Trophoblast cell (in vitro differentiated cells and primary cell): ENCODE measurements around the gene RBM26.
"Not testable (repeated sequence)": the region's sequence is repeated elsewhere in the genome, so short reads cannot be mapped to it uniquely, and the experiment has no call there.

Experiments
- DNase-seq, 2 donors: peaks; one replicate each; pipeline ENCODE4 v3.0.0-alpha.2; 2016
- H2AFZ ChIP-seq: 2 replicates; pipeline ENCODE4 v1.6.1; 2013; ENCODE audit warnings: low read length, moderate library complexity, mild to moderate bottlenecking; ENCODE audit not compliant: insufficient read depth, poor library complexity
- H2AK5ac ChIP-seq: 2 replicates; pipeline ENCODE4 v1.6.1; 2013; ENCODE audit warnings: mild to moderate bottlenecking, low read length
- H2BK120ac ChIP-seq: 2 replicates; pipeline ENCODE4 v1.6.1; 2013; ENCODE audit warnings: low read length, mild to moderate bottlenecking, moderate library complexity; ENCODE audit not compliant: insufficient read depth, poor library complexity
- H2BK12ac ChIP-seq: 2 replicates; pipeline ENCODE4 v1.6.1; 2013; ENCODE audit warnings: mild to moderate bottlenecking, low read length, moderate library complexity
- H2BK5ac ChIP-seq: 2 replicates; pipeline ENCODE4 v1.6.1; 2013; ENCODE audit warnings: low read length, low read depth, moderate library complexity, mild to moderate bottlenecking; ENCODE audit not compliant: poor library complexity
- H3K14ac ChIP-seq: 2 replicates; pipeline ENCODE4 v1.6.1; 2013; ENCODE audit warnings: mild to moderate bottlenecking, low read length
- H3K18ac ChIP-seq: 2 replicates; pipeline ENCODE4 v1.6.1; 2013; ENCODE audit warnings: mild to moderate bottlenecking, low read length
- H3K23ac ChIP-seq: 2 replicates; pipeline ENCODE4 v1.6.1; 2013; ENCODE audit warnings: low read length
- H3K27ac ChIP-seq: 2 replicates; pipeline ENCODE4 v1.5.1; 2013; ENCODE audit warnings: low read depth, mild to moderate bottlenecking, inconsistent platforms, low read length, moderate library complexity
- H3K27me3 ChIP-seq: 2 replicates; pipeline ENCODE4 v1.6.1; 2013; ENCODE audit warnings: inconsistent platforms, mild to moderate bottlenecking, low read length, moderate library complexity; ENCODE audit not compliant: insufficient read depth
- H3K36me3 ChIP-seq, 2 experiments: 1 replicate in 1 of 2; 2 replicates in 1 of 2; pipeline ENCODE4 v1.6.1; 2013; ENCODE audit warnings: low read length in 2 of 2, mild to moderate bottlenecking in 2 of 2, moderate library complexity in 1 of 2; ENCODE audit not compliant: insufficient read depth in 2 of 2, control insufficient read depth in 1 of 2
- H3K4ac ChIP-seq: 2 replicates; pipeline ENCODE4 v1.6.1; 2013; ENCODE audit warnings: low read depth, mild to moderate bottlenecking, low read length, moderate library complexity
- H3K4me1 ChIP-seq, 2 experiments: 1 replicate in 1 of 2; 2 replicates in 1 of 2; pipeline ENCODE4 v1.6.1; 2013; ENCODE audit warnings: low read length in 2 of 2, mild to moderate bottlenecking in 2 of 2, moderate library complexity in 1 of 2; ENCODE audit not compliant: insufficient read depth in 2 of 2, control insufficient read depth in 1 of 2
- H3K4me2 ChIP-seq: 2 replicates; pipeline ENCODE4 v1.6.1; 2013; ENCODE audit warnings: inconsistent platforms, mild to moderate bottlenecking, low read length, moderate library complexity
- H3K4me3 ChIP-seq: 2 replicates; pipeline ENCODE4 v1.5.1; 2013; ENCODE audit warnings: mild to moderate bottlenecking, low read depth, low read length, inconsistent platforms
- H3K79me1 ChIP-seq: one replicate; pipeline ENCODE4 v1.6.1; 2013; ENCODE audit warnings: low read length
- H3K79me2 ChIP-seq: 2 replicates; pipeline ENCODE4 v1.6.1; 2013; ENCODE audit warnings: low read length, mild to moderate bottlenecking; ENCODE audit not compliant: control insufficient read depth, insufficient read depth, poor library complexity
- H3K9ac ChIP-seq: 2 replicates; pipeline ENCODE4 v1.6.1; 2013; ENCODE audit warnings: mild to moderate bottlenecking, low read length
- H3K9me3 ChIP-seq: 2 replicates; pipeline ENCODE4 v1.6.1; 2013; ENCODE audit warnings: low read depth, mild to moderate bottlenecking, control low read depth, inconsistent platforms, low read length; ENCODE audit not compliant: insufficient read depth
- H4K12ac ChIP-seq: 2 replicates; pipeline ENCODE4 v1.6.1; 2013; ENCODE audit warnings: low read depth, mild to moderate bottlenecking, low read length, moderate library complexity
- H4K8ac ChIP-seq: 2 replicates; pipeline ENCODE4 v1.6.1; 2013; ENCODE audit warnings: low read depth, mild to moderate bottlenecking, low read length, moderate library complexity
- H4K91ac ChIP-seq: one replicate; pipeline ENCODE4 v1.6.1; 2013; ENCODE audit warnings: low read depth, mild to moderate bottlenecking, low read length, moderate library complexity
- WGBS: extraction: QIAGEN DNeasy Blood & Tissue Kit; methylation state at CpG from one replicate; pipeline ENCODE4 v1.1.7; 2013; ENCODE audit warnings: missing lambda C conversion rate; ENCODE audit not compliant: insufficient read length, insufficient coverage; ENCODE audit errors: extremely low coverage; 5-methylcytosine and 5-hydroxymethylcytosine counted together

The RBM26 gene

GRCh38 chr13:79282976-79283375, 123.1 kb downstream of the RBM26 start:
- Histone ChIP-seq H3K23ac (no peak overlapping the region), H2AFZ (no peak overlapping the region), H3K79me1 (no peaks in the 10 kb centered on the region), H3K4me1 (no peaks in the 10 kb centered on the region), H2BK5ac (no peak overlapping the region), H3K4me3 (no peak overlapping the region), H3K9me3 (no peaks in the 10 kb centered on the region), H3K4me2 (no peak overlapping the region), H3K9ac (no peak overlapping the region), H3K27me3 (no peaks in the 10 kb centered on the region), H2AK5ac (no peak overlapping the region), H4K12ac (no peak overlapping the region), H2BK120ac (no peak overlapping the region), H3K36me3 (no peaks in the 10 kb centered on the region), H2BK12ac (no peak overlapping the region), H4K91ac (no peak overlapping the region), H3K79me2 (no peaks in the 10 kb centered on the region), H3K27ac (no peak overlapping the region), H3K4ac (no peak overlapping the region), H3K18ac (no peak overlapping the region), H3K14ac (no peak overlapping the region), H4K8ac (no peak overlapping the region)
- DNase-seq, result peak in 1 of 2 donors; percentile 20
- WGBS, result no CpG with 5 or more reads among the region's 3 CpGs

GRCh38 chr13:79282508-79282907, 123.5 kb downstream of the RBM26 start:
- no peaks in the 10 kb centered on the region for H3K27me3 ChIP-seq
- H3K14ac ChIP-seq, result no peak overlapping the region
- H3K79me1 ChIP-seq, result no peaks in the 10 kb centered on the region
- no peak overlapping the region for H3K23ac ChIP-seq
- no peaks in the 10 kb centered on the region for H3K79me2 ChIP-seq
- no peak overlapping the region for H2AFZ ChIP-seq
- H3K4me2 ChIP-seq, result no peak overlapping the region
- H3K36me3 ChIP-seq, result no peaks in the 10 kb centered on the region
- H3K4me1 ChIP-seq, result no peaks in the 10 kb centered on the region
- no CpG with 5 or more reads among the region's 4 CpGs for WGBS
- peak in 1 of 2 donors; percentile 68 for DNase-seq
- H2AK5ac ChIP-seq, result no peak overlapping the region
- H2BK12ac ChIP-seq, result no peak overlapping the region
- H3K18ac ChIP-seq, result no peak overlapping the region
- no peak overlapping the region for H3K4me3 ChIP-seq
- no peaks in the 10 kb centered on the region for H3K9me3 ChIP-seq
- no peak overlapping the region for H2BK5ac ChIP-seq
- H4K8ac ChIP-seq, result no peak overlapping the region
- no peak overlapping the region for H4K91ac ChIP-seq
- no peak overlapping the region for H3K9ac ChIP-seq
- H4K12ac ChIP-seq, result no peak overlapping the region
- H2BK120ac ChIP-seq, result no peak overlapping the region
- no peak overlapping the region for H3K4ac ChIP-seq
- H3K27ac ChIP-seq, result no peak overlapping the region

- WGBS, result no CpG with 5 or more reads among the region's 3 CpGs
- Histone ChIP-seq H3K4me2 (no peak overlapping the region), H3K9me3 (no peaks in the 10 kb centered on the region), H2AK5ac (no peak overlapping the region), H4K8ac (no peak overlapping the region), H3K18ac (no peak overlapping the region), H3K36me3 (no peaks in the 10 kb centered on the region), H3K27ac (no peak overlapping the region), H3K4ac (no peak overlapping the region), H2BK12ac (no peak overlapping the region), H4K12ac (no peak overlapping the region), H3K4me3 (no peak overlapping the region), H3K27me3 (no peaks in the 10 kb centered on the region), H2AFZ (no peak overlapping the region), H4K91ac (no peak overlapping the region), H3K4me1 (no peaks in the 10 kb centered on the region), H2BK120ac (no peak overlapping the region), H3K23ac (no peak overlapping the region), H3K14ac (no peak overlapping the region), H3K79me1 (no peaks in the 10 kb centered on the region), H3K79me2 (no peaks in the 10 kb centered on the region), H3K9ac (no peak overlapping the region), H2BK5ac (no peak overlapping the region)
- no peak for DNase-seq
These were observed 124.7 kb downstream of the RBM26 start for GRCh38 chr13:79281339-79281747.

- not testable (repeated sequence) for H3K9ac ChIP-seq, H2BK120ac ChIP-seq, H3K36me3 ChIP-seq, H2AFZ ChIP-seq, H3K14ac ChIP-seq, H4K12ac ChIP-seq, DNase-seq, H3K79me2 ChIP-seq, H3K79me1 ChIP-seq, H3K9me3 ChIP-seq, H3K4me3 ChIP-seq, H3K4me1 ChIP-seq, H3K18ac ChIP-seq, H2BK12ac ChIP-seq, H2AK5ac ChIP-seq, H2BK5ac ChIP-seq, H4K8ac ChIP-seq, H3K27me3 ChIP-seq, H3K4me2 ChIP-seq, H3K27ac ChIP-seq, H3K4ac ChIP-seq, H3K23ac ChIP-seq, H4K91ac ChIP-seq
- WGBS, result no CpG with 5 or more reads among the region's 12 CpGs
These were observed 126.3 kb downstream of the RBM26 start for GRCh38 chr13:79279735-79280134.
